Neural cell (in vitro differentiated cells): ENCODE data around the gene GNA12. TPM values are rescaled to one million over a fixed set of nuclear protein-coding genes. Genes with fewer than 3 reads are reported as not detected.

Source experiments
- H2AFZ ChIP-seq: fragments of 200-600, 300-800 bp; sonication (generic), shearing (Covaris generic); 2 replicates; pipeline ENCODE4 v1.6.0; 2014; ENCODE audit warnings: low read depth, mild to moderate bottlenecking, antibody characterized with exemption, low read length, moderate library complexity
- H3F3A ChIP-seq: fragments of 200-600 bp; shearing (Covaris generic); 2 replicates; pipeline ENCODE4 v1.6.1; 2016; ENCODE audit warnings: mild to moderate bottlenecking, moderate library complexity, mixed read lengths, antibody characterized with exemption, low read length; ENCODE audit not compliant: insufficient read depth, poor library complexity, severe bottlenecking
- H3K27ac ChIP-seq: fragments of 200-600, 300-800 bp; sonication (generic), shearing (Covaris generic); 2 replicates; pipeline ENCODE4 v1.5.1; 2014; ENCODE audit warnings: mild to moderate bottlenecking, low read length, moderate library complexity
- H3K27me3 ChIP-seq: fragments of 300-800, 200-600 bp; sonication (generic), shearing (Covaris generic); 2 replicates; pipeline ENCODE4 v1.6.0; 2014; ENCODE audit warnings: mild to moderate bottlenecking, low read depth, low read length, moderate library complexity; ENCODE audit not compliant: insufficient read depth
- H3K36me3 ChIP-seq: fragments of 300-800, 200-600 bp; sonication (generic), shearing (Covaris generic); 2 replicates; pipeline ENCODE4 v1.5.1; 2014; ENCODE audit warnings: mild to moderate bottlenecking, antibody characterized with exemption, low read length, moderate library complexity; ENCODE audit not compliant: insufficient read depth
- H3K4me2 ChIP-seq: fragments of 300-800, 200-600 bp; sonication (generic), shearing (Covaris generic); 2 replicates; pipeline ENCODE4 v1.6.0; 2014; ENCODE audit warnings: mild to moderate bottlenecking, low read length
- H3K4me3 ChIP-seq: fragments of 300-800, 200-600 bp; sonication (generic), shearing (Covaris generic); 2 replicates; pipeline ENCODE4 v1.5.1; 2014; ENCODE audit warnings: mild to moderate bottlenecking, low read length, moderate library complexity
- H3K79me2 ChIP-seq: fragments of 200-600 bp; shearing (Covaris generic); replicated peaks from 2 replicates; pipeline ENCODE4 v1.6.0; 2014; ENCODE audit warnings: mild to moderate bottlenecking, low read length, moderate library complexity; ENCODE audit not compliant: insufficient read depth
- H3K9ac ChIP-seq: fragments of 300-800, 200-600 bp; sonication (generic), shearing (Covaris generic); 2 replicates; pipeline ENCODE4 v1.6.1; 2016; ENCODE audit warnings: mild to moderate bottlenecking, low read length, mixed read lengths
- H3K9me2 ChIP-seq: fragments of 200-600 bp; shearing (Covaris generic); 2 replicates; pipeline ENCODE4 v1.6.1; 2016; ENCODE audit warnings: mild to moderate bottlenecking, low read length, mixed read lengths; ENCODE audit not compliant: insufficient read depth
- H3K9me3 ChIP-seq: fragments of 200-600, 300-800 bp; sonication (generic), shearing (Covaris generic); 2 replicates; pipeline ENCODE4 v1.6.1; 2016; ENCODE audit warnings: mild to moderate bottlenecking, mixed run types, low read length, moderate library complexity, mixed read lengths
- H4K20me1 ChIP-seq: fragments of 200-600 bp; shearing (Covaris generic); 2 replicates; pipeline ENCODE4 v1.6.1; 2016; ENCODE audit warnings: mild to moderate bottlenecking, mixed run types; ENCODE audit not compliant: insufficient read depth
- EP300 ChIP-seq: fragments of 450-650 bp; conservative IDR thresholded peaks from 2 replicates; pipeline ENCODE4 v1.6.1; 2014; ENCODE audit warnings: antibody characterized with exemption, mild to moderate bottlenecking, moderate library complexity; ENCODE audit not compliant: poor library complexity, severe bottlenecking
- EZH2 ChIP-seq: fragments of 200-600, 300-800 bp; shearing (Covaris generic), sonication (generic); IDR thresholded peaks from 2 replicates; pipeline ENCODE4 v1.6.1; 2014; ENCODE audit warnings: antibody characterized with exemption, low read length, borderline replicate concordance, mild to moderate bottlenecking; ENCODE audit not compliant: insufficient read depth, poor library complexity, severe bottlenecking
- MXI1 ChIP-seq: fragments of 450-650 bp; conservative IDR thresholded peaks from 2 replicates; pipeline ENCODE4 v1.6.1; 2014; ENCODE audit warnings: antibody characterized with exemption, mild to moderate bottlenecking; ENCODE audit not compliant: poor library complexity, severe bottlenecking
- POLR2AphosphoS5 ChIP-seq: IDR thresholded peaks from 2 replicates; pipeline ENCODE4 v1.6.1; 2012
- RAD21 ChIP-seq: fragments of 450-650 bp; conservative IDR thresholded peaks from 2 replicates; pipeline ENCODE4 v1.6.1; 2014; ENCODE audit warnings: antibody characterized with exemption, mild to moderate bottlenecking, moderate library complexity
- REST ChIP-seq: IDR thresholded peaks from 2 replicates; pipeline ENCODE4 v1.6.1; 2012; ENCODE audit warnings: borderline replicate concordance
- SMC3 ChIP-seq: fragments of 450-650 bp; conservative IDR thresholded peaks from 2 replicates; pipeline ENCODE4 v1.6.1; 2014; ENCODE audit warnings: antibody characterized with exemption, mild to moderate bottlenecking, moderate library complexity; ENCODE audit not compliant: poor library complexity
- TAF1 ChIP-seq: IDR thresholded peaks from 2 replicates; pipeline ENCODE4 v1.6.1; 2012; ENCODE audit warnings: low read depth
- polyA plus RNA-seq: library from polyadenylated mRNA; depleted of rRNA; stranded (reverse); fragments of >200 nt; gene quantifications from 2 replicates; pipeline ENCODE4 v1.2.3, GENCODE V29; 2014
- TF ChIP-seq, protein P1 (sequence below): fragments of 450-650 bp; IDR thresholded peaks from 2 replicates; pipeline ENCODE4 v1.5.1; 2014; ENCODE audit warnings: antibody characterized with exemption, mild to moderate bottlenecking, moderate library complexity; ENCODE audit not compliant: poor library complexity, severe bottlenecking

GNA12 gene
- polyA plus RNA-seq, 1 donor from 2014 or later = 15.5 TPM

GRCh38 chr7:2726316-2727018 lies 117.6 kb downstream of the GNA12 start:
- Histone ChIP-seq H4K20me1 (no peaks in the 10 kb centered on the region), H3K27ac (no peak overlapping the region)
- TF ChIP-seq RAD21 (no peak), SMC3 (no peak), TAF1 (no peak), EP300 (no peak), MXI1 (no peak), REST (no peak), EZH2 (no peak), POLR2AphosphoS5 (no peak)
- TF ChIP-seq, protein P1, sequence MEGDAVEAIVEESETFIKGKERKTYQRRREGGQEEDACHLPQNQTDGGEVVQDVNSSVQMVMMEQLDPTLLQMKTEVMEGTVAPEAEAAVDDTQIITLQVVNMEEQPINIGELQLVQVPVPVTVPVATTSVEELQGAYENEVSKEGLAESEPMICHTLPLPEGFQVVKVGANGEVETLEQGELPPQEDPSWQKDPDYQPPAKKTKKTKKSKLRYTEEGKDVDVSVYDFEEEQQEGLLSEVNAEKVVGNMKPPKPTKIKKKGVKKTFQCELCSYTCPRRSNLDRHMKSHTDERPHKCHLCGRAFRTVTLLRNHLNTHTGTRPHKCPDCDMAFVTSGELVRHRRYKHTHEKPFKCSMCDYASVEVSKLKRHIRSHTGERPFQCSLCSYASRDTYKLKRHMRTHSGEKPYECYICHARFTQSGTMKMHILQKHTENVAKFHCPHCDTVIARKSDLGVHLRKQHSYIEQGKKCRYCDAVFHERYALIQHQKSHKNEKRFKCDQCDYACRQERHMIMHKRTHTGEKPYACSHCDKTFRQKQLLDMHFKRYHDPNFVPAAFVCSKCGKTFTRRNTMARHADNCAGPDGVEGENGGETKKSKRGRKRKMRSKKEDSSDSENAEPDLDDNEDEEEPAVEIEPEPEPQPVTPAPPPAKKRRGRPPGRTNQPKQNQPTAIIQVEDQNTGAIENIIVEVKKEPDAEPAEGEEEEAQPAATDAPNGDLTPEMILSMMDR = no peak

GRCh38 chr7:2725178-2726105 lies 118.7 kb downstream of the GNA12 start:
- H3K79me2 ChIP-seq = no peaks in the 10 kb centered on the region
- no peak overlapping the region for H3K4me3 ChIP-seq
- H4K20me1 ChIP-seq = no peaks in the 10 kb centered on the region
- H2AFZ ChIP-seq = no peak overlapping the region
- no peaks in the 10 kb centered on the region for H3F3A ChIP-seq
- no peak overlapping the region for H3K9ac ChIP-seq
- no peak overlapping the region for H3K4me2 ChIP-seq
- H3K27me3 ChIP-seq = no peaks in the 10 kb centered on the region
- H3K36me3 ChIP-seq = peaks cover 5% of the 10 kb centered on the region
- H3K9me2 ChIP-seq = no peaks in the 10 kb centered on the region
- H3K27ac ChIP-seq = no peak overlapping the region
- TF ChIP-seq, protein P1 = no peak
- TF ChIP-seq MXI1 (no peak), REST (no peak)
- no peaks in the 10 kb centered on the region for H3K9me3 ChIP-seq

More at GRCh38 chr7:2726316-2727018, 117.6 kb downstream of the GNA12 start:
- no peak overlapping the region for H3K4me3 ChIP-seq
- no peak overlapping the region for H3K9ac ChIP-seq
- H2AFZ ChIP-seq = no peak overlapping the region
- H3K79me2 ChIP-seq = no peaks in the 10 kb centered on the region
- no peaks in the 10 kb centered on the region for H3K36me3 ChIP-seq
- H3K9me3 ChIP-seq = no peaks in the 10 kb centered on the region
- H3K4me2 ChIP-seq = no peak overlapping the region
- H3K27me3 ChIP-seq = no peaks in the 10 kb centered on the region
- no peaks in the 10 kb centered on the region for H3K9me2 ChIP-seq
- H3F3A ChIP-seq = no peaks in the 10 kb centered on the region
